Heart left ventricle (tissue), 13 donors: ENCODE results near the gene KIF2A.

Experiments used
- POLR2A ChIP-seq, 2 donors: fragments of 450-650 bp; IDR thresholded peaks; one replicate each; pipeline ENCODE4 v1.6.1; 2017; ENCODE audit warnings: antibody characterized with exemption in 2 of 2, mild to moderate bottlenecking in 2 of 2, moderate library complexity in 2 of 2
- TF ChIP-seq, protein P1 (sequence below), 12 donors: fragments of 200-600 bp; sonication (generic) in 4 of 12; IDR thresholded peaks; one replicate each; pipeline versions ENCODE4 v1.5.0 to v1.8.0; 2018 to 2022; ENCODE audit warnings: antibody characterized with exemption in 12 of 12, mild to moderate bottlenecking in 5 of 12
- donor health status: ischemic (EF 13 %, LVEDD 7.1; RV severe dilation, severe dysfunction).
- donor health status: DM: no; HTN: yes; CAD: no.
- donor health status: DM: no; HTN: no; CAD: no.
- donor health status: ischemic (EF 25% LVEDD 6.9; RV normal size, moderate dysfunction).
- donor health status: ischemic (EF 25% LVEDD 5.7; RV mildly dilated, moderate dysfunction).
- donor health status: ischemic (EF 35%, LVEDD 5.7; RV mildly dilated, moderate dysfunction).
- donor health status: nonischemic (EF 11% LVEDD 7.7; RV severe dilation, severe dysfunction).
- donor health status: DM: yes; HTN: yes; CAD: no.
- donor health status: PGD.
- donor health status: ischemic (EF 29% LVEDD 5.4; RV normal size, mild dysfunction).
- donor health status: nonischemic (EF 23%, LVEDD 6.1; RV moderate dilation, normal function).

DNA sequence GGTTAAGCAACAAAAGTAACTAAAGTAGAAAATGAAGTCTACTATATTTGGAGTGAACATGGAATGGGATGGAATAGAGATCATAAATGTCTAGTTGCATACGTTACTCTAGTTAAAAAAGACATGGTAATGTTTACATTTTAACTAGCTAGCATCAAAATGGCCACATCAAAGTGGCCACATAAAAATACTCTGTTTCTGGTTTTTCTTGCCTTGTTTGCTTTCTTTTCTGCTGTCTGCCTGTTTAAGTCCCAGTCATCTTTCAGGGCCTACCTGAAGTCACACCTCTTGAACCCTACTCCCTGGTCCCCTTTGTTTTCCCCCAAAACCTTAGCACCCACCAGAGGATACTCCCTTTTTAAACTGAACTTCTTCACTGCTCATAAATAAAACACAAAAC lies 6.4 kb upstream of the KIF2A start:
- TF ChIP-seq, protein P1, sequence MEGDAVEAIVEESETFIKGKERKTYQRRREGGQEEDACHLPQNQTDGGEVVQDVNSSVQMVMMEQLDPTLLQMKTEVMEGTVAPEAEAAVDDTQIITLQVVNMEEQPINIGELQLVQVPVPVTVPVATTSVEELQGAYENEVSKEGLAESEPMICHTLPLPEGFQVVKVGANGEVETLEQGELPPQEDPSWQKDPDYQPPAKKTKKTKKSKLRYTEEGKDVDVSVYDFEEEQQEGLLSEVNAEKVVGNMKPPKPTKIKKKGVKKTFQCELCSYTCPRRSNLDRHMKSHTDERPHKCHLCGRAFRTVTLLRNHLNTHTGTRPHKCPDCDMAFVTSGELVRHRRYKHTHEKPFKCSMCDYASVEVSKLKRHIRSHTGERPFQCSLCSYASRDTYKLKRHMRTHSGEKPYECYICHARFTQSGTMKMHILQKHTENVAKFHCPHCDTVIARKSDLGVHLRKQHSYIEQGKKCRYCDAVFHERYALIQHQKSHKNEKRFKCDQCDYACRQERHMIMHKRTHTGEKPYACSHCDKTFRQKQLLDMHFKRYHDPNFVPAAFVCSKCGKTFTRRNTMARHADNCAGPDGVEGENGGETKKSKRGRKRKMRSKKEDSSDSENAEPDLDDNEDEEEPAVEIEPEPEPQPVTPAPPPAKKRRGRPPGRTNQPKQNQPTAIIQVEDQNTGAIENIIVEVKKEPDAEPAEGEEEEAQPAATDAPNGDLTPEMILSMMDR (IDR thresholded peaks at IDR 0.05): no peak
- TF ChIP-seq POLR2A (IDR thresholded peaks at IDR 0.05): no peak
